HEK293 (cell line): ENCODE data around the gene CD300LB.

Experiments
- CTCF ChIA-PET: fragments of 350-600 bp; formaldehyde crosslinking; extraction: SDS; loops from one replicate; lab custom pipeline; 2021; ENCODE audit warnings: antibody characterized with exemption; lab: Yijun Ruan, JAX
- POLR2A ChIA-PET: fragments of 300-600 bp; formaldehyde crosslinking; extraction: SDS; loops from one replicate; lab custom pipeline; 2020; ENCODE audit warnings: antibody characterized with exemption, inconsistent platforms; lab: Yijun Ruan, JAX
- H3K27ac ChIP-seq: fragments of 200-500 bp; sonication (Bioruptor generic); 2 replicates; pipeline ENCODE4 v1.5.1; 2014; ENCODE audit warnings: low read depth, low read length, control low read depth, inconsistent platforms; ENCODE audit errors: extremely low read depth
- H3K36me3 ChIP-seq, 2 experiments: fragments of 200-500 bp in 1 of 2; sonication (Bioruptor generic) in 1 of 2; 1 replicate in 1 of 2; 2 replicates in 1 of 2; pipeline ENCODE4 v1.5.1; 2014 to 2017; ENCODE audit warnings: inconsistent platforms in 2 of 2, low read length in 2 of 2; ENCODE audit not compliant: control insufficient read depth in 2 of 2, insufficient read depth in 1 of 2
- H3K4me1 ChIP-seq: fragments of 200-500 bp; sonication (Bioruptor generic); 2 replicates; pipeline ENCODE4 v1.5.1; 2014; ENCODE audit warnings: mild to moderate bottlenecking, low read length, inconsistent platforms; ENCODE audit not compliant: control insufficient read depth, insufficient read depth
- H3K4me3 ChIP-seq: 2 replicates; pipeline ENCODE4 v1.5.1; 2011; ENCODE audit warnings: low read depth, mild to moderate bottlenecking, control low read depth, low read length, moderate library complexity
- H3K9me3 ChIP-seq: fragments of 200-500 bp; sonication (Bioruptor generic); 2 replicates; pipeline ENCODE4 v1.5.1; 2014; ENCODE audit warnings: low read depth, low read length, inconsistent platforms; ENCODE audit not compliant: control insufficient read depth, insufficient read depth
- GLI2 ChIP-seq: fragments of 450-650 bp; formaldehyde crosslinking; IDR thresholded peaks from 2 replicates; pipeline ENCODE4; 2017; ENCODE audit warnings: missing biosample characterization, missing genetic modification characterization, low read depth, borderline replicate concordance
- SP7 ChIP-seq: fragments of 450-650 bp; formaldehyde crosslinking; IDR thresholded peaks from 2 replicates; pipeline ENCODE4 v1.5.1; 2016; ENCODE audit warnings: missing biosample characterization, missing genetic modification characterization
- TCF7L2 ChIP-seq: IDR thresholded peaks from 2 replicates; pipeline ENCODE4 v1.6.1; 2011; ENCODE audit warnings: low read depth, mild to moderate bottlenecking, inconsistent platforms, low read length, moderate library complexity, borderline replicate concordance
- ZBTB21 ChIP-seq: fragments of 450-650 bp; formaldehyde crosslinking; IDR thresholded peaks from 2 replicates; pipeline ENCODE4 v1.5.1; 2017; ENCODE audit warnings: missing biosample characterization, missing genetic modification characterization
- ZFHX2 ChIP-seq: fragments of 450-650 bp; formaldehyde crosslinking; conservative IDR thresholded peaks from 2 replicates; pipeline ENCODE4 v1.5.1; 2016; ENCODE audit warnings: missing biosample characterization, missing genetic modification characterization
- ZNF132 ChIP-seq: fragments of 450-650 bp; formaldehyde crosslinking; IDR thresholded peaks from 2 replicates; pipeline ENCODE4 v1.5.1; 2017; ENCODE audit warnings: missing biosample characterization, missing genetic modification characterization, borderline replicate concordance
- ZNF2 ChIP-seq: fragments of 450-650 bp; formaldehyde crosslinking; IDR thresholded peaks from 2 replicates; pipeline ENCODE4 v1.5.1; 2016; ENCODE audit warnings: missing biosample characterization, missing genetic modification characterization
- ZNF202 ChIP-seq: fragments of 450-650 bp; formaldehyde crosslinking; IDR thresholded peaks from 2 replicates; pipeline ENCODE4 v1.5.1; 2016; ENCODE audit warnings: missing biosample characterization, missing genetic modification characterization, borderline replicate concordance
- ZNF214 ChIP-seq: fragments of 450-650 bp; formaldehyde crosslinking; IDR thresholded peaks from 2 replicates; pipeline ENCODE4 v1.5.1; 2017; ENCODE audit warnings: missing biosample characterization, mild to moderate bottlenecking, missing genetic modification characterization, borderline replicate concordance
- ZNF426 ChIP-seq: fragments of 450-650 bp; formaldehyde crosslinking; IDR thresholded peaks from 2 replicates; pipeline ENCODE4 v1.5.1; 2017; ENCODE audit warnings: missing biosample characterization, missing genetic modification characterization, mild to moderate bottlenecking, inconsistent platforms, moderate library complexity
- ZNF433 ChIP-seq: fragments of 450-650 bp; formaldehyde crosslinking; IDR thresholded peaks from 2 replicates; pipeline ENCODE4 v1.5.1; 2016; ENCODE audit warnings: missing biosample characterization, missing genetic modification characterization, low read depth
- ZNF501 ChIP-seq: fragments of 450-650 bp; formaldehyde crosslinking; IDR thresholded peaks from 2 replicates; pipeline ENCODE4 v1.5.1; 2016; ENCODE audit warnings: missing biosample characterization, missing genetic modification characterization
- ZNF521 ChIP-seq: fragments of 450-650 bp; formaldehyde crosslinking; IDR thresholded peaks from 2 replicates; pipeline ENCODE4 v1.5.1; 2017; ENCODE audit warnings: missing biosample characterization, mild to moderate bottlenecking, missing genetic modification characterization
- ZNF548 ChIP-seq: fragments of 450-650 bp; formaldehyde crosslinking; IDR thresholded peaks from 2 replicates; pipeline ENCODE4 v1.5.1; 2016; ENCODE audit warnings: missing biosample characterization, missing genetic modification characterization
- ZNF623 ChIP-seq: fragments of 450-650 bp; formaldehyde crosslinking; IDR thresholded peaks from 2 replicates; pipeline ENCODE4 v1.5.1; 2016; ENCODE audit warnings: missing biosample characterization, missing genetic modification characterization
- ZNF658 ChIP-seq: fragments of 450-650 bp; formaldehyde crosslinking; IDR thresholded peaks from 2 replicates; pipeline ENCODE4; 2016; ENCODE audit warnings: missing biosample characterization, missing genetic modification characterization
- ZNF664 ChIP-seq: fragments of 450-650 bp; formaldehyde crosslinking; IDR thresholded peaks from 2 replicates; pipeline ENCODE4 v1.5.1; 2016; ENCODE audit warnings: missing biosample characterization, missing genetic modification characterization
- TF ChIP-seq, protein P1 (sequence below): fragments of 450-650 bp; formaldehyde crosslinking; IDR thresholded peaks from 2 replicates; pipeline ENCODE4 v1.5.1; 2017; ENCODE audit warnings: missing biosample characterization, missing genetic modification characterization
- TF ChIP-seq, protein P2 (sequence below): fragments of 450-650 bp; formaldehyde crosslinking; conservative IDR thresholded peaks from 2 replicates; pipeline ENCODE4 v1.5.1; 2016; ENCODE audit warnings: low read depth, missing biosample characterization, missing genetic modification characterization
- TF ChIP-seq, protein P3 (sequence below): fragments of 450-650 bp; formaldehyde crosslinking; IDR thresholded peaks from 2 replicates; pipeline ENCODE4 v1.5.1; 2016; ENCODE audit warnings: missing biosample characterization, missing genetic modification characterization

The CD300LB gene

DNA sequence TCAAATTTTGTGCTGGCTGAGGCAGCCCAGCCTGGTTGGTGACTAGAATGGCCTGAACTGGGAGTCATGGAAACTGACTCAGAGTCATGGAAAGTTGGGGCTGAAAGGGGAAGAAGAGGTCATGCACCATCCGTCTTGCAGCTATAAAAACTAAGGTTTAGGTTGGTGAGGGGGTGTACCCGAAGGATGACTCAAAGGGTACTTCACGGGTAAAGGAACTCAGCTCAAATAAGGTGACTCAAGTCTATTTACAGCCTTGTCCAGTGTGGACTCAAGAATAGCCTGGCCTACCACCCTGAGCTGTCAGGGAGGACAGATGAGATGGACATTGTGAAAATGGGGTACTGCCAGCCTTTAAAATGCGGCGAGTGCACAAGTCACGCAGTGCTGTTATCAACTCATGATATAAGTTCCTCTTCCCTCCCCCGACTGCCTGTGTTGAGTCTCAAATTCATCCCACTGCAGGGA lies 18.6 kb downstream of the CD300LB start:
- H3K4me3 ChIP-seq = no peak overlapping the region
- H3K36me3 ChIP-seq = no peaks in the 10 kb centered on the region
- ChIA-PET POLR2A (no interaction called here), CTCF (interaction anchor here (1.5 to 1.9 kb wide), 2 partner anchors 10 to 55 kb away, joined by 6 to 8 read pairs; no protein-coding TSS in a partner anchor)
- TF ChIP-seq, protein P1, sequence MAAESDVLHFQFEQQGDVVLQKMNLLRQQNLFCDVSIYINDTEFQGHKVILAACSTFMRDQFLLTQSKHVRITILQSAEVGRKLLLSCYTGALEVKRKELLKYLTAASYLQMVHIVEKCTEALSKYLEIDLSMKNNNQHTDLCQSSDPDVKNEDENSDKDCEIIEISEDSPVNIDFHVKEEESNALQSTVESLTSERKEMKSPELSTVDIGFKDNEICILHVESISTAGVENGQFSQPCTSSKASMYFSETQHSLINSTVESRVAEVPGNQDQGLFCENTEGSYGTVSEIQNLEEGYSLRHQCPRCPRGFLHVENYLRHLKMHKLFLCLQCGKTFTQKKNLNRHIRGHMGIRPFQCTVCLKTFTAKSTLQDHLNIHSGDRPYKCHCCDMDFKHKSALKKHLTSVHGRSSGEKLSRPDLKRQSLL = no peak
- no peak for TF ChIP-seq ZNF426 (tag by site-specific recombination)
- no peak for TF ChIP-seq ZNF658 (tag by site-specific recombination)
- no peak for TF ChIP-seq ZNF433
- TF ChIP-seq GLI2 = no peak
- no peak for TF ChIP-seq SP7 (tag by site-specific recombination)
- no peak for TF ChIP-seq TCF7L2
- TF ChIP-seq ZBTB21 (tag by site-specific recombination) = no peak
- no peak for TF ChIP-seq ZNF214
- TF ChIP-seq, protein P2, sequence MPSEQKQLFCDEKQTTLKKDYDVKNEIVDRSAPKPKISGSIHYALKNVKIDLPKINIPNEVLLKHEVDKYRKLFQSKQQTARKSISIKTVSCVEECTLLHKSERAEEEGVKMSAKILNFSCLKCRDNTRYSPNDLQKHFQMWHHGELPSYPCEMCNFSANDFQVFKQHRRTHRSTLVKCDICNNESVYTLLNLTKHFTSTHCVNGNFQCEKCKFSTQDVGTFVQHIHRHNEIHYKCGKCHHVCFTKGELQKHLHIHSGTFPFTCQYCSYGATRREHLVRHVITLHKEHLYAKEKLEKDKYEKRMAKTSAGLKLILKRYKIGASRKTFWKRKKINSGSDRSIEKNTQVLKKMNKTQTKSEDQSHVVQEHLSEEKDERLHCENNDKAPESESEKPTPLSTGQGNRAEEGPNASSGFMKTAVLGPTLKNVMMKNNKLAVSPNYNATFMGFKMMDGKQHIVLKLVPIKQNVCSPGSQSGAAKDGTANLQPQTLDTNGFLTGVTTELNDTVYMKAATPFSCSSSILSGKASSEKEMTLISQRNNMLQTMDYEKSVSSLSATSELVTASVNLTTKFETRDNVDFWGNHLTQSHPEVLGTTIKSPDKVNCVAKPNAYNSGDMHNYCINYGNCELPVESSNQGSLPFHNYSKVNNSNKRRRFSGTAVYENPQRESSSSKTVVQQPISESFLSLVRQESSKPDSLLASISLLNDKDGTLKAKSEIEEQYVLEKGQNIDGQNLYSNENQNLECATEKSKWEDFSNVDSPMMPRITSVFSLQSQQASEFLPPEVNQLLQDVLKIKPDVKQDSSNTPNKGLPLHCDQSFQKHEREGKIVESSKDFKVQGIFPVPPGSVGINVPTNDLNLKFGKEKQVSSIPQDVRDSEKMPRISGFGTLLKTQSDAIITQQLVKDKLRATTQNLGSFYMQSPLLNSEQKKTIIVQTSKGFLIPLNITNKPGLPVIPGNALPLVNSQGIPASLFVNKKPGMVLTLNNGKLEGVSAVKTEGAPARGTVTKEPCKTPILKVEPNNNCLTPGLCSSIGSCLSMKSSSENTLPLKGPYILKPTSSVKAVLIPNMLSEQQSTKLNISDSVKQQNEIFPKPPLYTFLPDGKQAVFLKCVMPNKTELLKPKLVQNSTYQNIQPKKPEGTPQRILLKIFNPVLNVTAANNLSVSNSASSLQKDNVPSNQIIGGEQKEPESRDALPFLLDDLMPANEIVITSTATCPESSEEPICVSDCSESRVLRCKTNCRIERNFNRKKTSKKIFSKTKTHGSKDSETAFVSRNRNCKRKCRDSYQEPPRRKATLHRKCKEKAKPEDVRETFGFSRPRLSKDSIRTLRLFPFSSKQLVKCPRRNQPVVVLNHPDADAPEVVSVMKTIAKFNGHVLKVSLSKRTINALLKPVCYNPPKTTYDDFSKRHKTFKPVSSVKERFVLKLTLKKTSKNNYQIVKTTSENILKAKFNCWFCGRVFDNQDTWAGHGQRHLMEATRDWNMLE (tag by site-specific recombination) = no peak
- no peak overlapping the region for H3K27ac ChIP-seq
- no peaks in the 10 kb centered on the region for H3K4me1 ChIP-seq
- H3K9me3 ChIP-seq = no peaks in the 10 kb centered on the region

DNA sequence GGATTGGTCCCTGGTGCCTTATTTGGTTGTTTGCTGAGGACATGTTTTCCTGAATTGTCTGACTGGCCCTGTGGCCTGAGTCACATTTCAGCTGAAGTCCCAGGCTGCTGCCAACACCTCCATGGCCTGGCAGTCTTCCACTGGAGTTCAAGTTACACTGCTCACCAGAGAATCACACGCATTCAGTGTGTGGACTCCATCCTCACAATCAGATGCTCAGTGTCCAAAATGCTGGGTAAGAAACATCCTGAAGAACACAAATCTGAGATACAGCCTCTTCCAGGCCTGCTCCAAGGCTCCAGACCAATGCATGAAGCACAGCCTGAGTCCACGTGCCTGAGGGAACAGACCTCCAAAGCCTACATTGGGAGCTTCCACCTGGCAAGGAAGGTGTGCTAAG lies 19.2 kb downstream of the CD300LB start:
- no peaks in the 10 kb centered on the region for H3K9me3 ChIP-seq
- TF ChIP-seq ZNF202 (tag by site-specific recombination) (no peak), ZNF2 (tag by site-specific recombination) (no peak), ZNF521 (tag by site-specific recombination) (no peak), SP7 (tag by site-specific recombination) (no peak), ZNF664 (tag by site-specific recombination) (no peak), ZNF623 (tag by site-specific recombination) (no peak), ZFHX2 (tag by site-specific recombination) (no peak), ZNF548 (tag by site-specific recombination) (no peak), ZNF501 (tag by site-specific recombination) (no peak), ZNF132 (tag by site-specific recombination) (no peak)
- TF ChIP-seq, protein P3, sequence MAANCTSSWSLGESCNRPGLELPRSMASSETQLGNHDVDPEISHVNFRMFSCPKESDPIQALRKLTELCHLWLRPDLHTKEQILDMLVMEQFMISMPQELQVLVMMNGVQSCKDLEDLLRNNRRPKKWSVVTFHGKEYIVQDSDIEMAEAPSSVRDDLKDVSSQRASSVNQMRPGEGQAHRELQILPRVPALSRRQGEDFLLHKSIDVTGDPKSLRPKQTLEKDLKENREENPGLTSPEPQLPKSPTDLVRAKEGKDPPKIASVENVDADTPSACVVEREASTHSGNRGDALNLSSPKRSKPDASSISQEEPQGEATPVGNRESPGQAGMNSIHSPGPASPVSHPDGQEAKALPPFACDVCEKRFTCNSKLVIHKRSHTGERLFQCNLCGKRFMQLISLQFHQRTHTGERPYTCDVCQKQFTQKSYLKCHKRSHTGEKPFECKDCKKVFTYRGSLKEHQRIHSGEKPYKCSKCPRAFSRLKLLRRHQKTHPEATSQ = no peak
- CTCF ChIA-PET = interaction anchor here (0.6 to 1.9 kb wide), 3 partner anchors 9 to 346 kb away, joined by 3 to 8 read pairs (median 6); no protein-coding TSS in a partner anchor
- H3K27ac ChIP-seq = no peak overlapping the region
- H3K36me3 ChIP-seq = no peaks in the 10 kb centered on the region
- no peaks in the 10 kb centered on the region for H3K4me1 ChIP-seq
- no peak overlapping the region for H3K4me3 ChIP-seq
- POLR2A ChIA-PET = no interaction called here
